SHP77 treated with DMSO at 0.1 percent for 48 hours (cell line): ENCODE measurements around the gene MLN.
A peak's percentile ranks its signal among the peaks of the same experiment; 100 is the strongest.

Experiments
- DNase-seq: peaks from one replicate; lab custom pipeline; 2025; lab: John Stamatoyannopoulos, UW

The MLN gene

DNA sequence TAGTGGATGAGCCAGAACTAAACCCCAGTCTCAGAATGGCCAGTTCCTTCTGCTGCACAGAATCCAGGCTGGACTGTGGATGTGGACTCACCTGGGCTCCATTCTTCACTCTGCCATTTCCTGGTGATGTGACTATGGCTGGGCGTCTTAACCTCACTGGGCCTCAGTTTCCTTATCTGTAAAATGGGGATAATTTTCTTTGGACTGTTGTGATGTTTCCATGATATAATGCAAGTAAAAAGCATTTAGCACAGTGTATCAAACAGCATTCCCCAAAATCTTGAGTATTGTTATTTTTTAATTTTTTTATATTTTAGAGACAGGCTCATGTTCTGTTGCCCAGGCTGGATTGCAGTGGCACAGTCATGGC, 51.2 kb downstream of the MLN start:
- DNase-seq, result no peak

DNA sequence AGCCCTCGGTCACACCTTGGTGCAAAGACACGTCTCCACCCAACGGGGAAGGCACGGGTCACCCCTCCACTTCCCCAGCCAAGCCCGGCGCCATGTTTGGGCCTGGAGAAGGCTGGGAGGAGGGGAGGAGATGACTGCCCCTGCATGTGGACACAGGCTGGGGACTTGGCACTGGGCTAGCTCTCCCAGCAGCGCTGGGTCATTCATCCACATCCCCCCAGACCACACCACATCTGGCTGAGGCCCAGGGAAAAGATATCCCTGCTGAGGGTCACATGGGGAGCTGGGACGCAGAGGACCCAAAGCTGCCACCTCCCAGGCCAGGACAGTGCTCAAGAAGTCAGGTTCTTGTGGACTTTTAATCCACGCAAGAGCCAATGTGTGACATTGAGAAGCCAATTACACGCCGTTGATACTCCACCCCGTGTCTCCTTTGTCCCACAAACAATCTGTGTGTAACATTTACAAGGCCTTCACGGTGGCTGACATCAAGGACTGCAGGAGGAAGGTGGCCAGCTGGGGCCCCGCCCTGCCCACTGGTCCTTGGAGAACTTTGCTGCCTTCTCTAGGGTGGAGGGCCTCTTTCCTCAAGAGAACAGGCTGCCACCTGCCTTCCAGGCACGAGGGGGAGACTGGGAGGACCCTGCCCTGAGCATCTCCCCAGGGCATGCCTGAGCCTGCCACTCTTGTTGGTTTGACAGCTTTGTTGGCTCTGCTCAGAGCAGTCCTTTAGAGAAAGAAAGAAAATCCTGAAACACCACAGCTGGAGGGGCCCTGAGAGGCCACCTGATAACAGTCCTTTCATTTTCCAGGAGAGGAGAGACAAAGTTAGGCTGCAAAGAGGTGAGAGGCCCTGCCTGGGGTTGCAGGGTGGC, 51.8 kb downstream of the MLN start:
- peak; percentile 61 for DNase-seq

DNA sequence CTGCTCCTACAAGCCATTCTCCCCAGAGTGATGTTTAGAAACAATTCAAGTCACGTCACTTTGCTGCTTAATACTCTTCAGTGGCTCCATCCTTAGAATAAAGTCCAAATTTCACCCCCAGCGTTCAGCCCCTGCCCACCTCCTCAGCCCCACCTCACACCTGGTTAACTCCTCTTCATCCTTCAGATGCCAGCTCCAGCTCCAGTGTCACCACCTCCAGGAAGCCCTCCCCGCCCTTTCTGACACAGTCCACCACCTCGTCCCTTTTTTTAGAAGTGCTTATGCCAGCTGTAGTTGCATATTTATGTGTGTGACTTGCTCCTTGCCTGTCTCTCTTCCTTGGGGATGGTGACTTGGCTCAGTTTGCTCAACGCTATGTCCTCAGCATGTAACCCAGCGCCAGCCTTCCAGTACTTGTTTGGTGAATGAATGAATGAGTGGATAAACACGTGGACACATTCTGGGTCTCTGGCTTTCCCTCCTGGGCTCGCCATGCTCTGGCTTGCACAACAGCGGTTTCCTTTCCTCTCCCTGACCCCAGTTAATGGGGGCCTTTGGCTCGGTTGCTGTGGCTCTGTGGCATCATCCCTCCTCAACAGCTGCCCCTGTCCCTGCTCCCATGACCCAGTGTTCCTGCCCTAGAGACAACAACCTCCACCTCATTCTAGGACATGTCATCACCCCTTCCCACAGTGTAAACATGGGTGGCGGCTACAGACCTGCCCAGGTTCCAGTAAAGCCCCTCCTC, 53.4 kb downstream of the MLN start:
- DNase-seq, result no peak

DNA sequence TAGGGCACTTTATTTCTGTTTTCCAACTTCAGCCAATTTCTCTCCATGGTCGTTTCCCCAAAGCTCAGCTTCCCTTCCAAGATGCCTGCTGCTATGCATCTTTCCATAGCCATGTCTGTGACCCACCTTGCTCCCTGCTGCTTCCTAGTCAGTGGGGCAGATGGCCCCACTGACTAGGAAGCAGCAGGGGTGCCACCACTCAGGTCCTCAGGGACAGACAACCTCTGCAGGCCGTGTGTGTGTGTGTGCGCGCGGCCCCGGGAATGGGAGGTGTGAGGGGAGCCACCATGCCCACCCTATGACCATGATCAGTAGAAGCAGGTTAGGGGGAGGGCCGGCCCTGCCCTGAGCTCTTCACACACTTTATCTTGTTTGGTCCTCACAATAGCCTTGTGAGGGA, 54.4 kb downstream of the MLN start:
- DNase-seq, result no peak

DNA sequence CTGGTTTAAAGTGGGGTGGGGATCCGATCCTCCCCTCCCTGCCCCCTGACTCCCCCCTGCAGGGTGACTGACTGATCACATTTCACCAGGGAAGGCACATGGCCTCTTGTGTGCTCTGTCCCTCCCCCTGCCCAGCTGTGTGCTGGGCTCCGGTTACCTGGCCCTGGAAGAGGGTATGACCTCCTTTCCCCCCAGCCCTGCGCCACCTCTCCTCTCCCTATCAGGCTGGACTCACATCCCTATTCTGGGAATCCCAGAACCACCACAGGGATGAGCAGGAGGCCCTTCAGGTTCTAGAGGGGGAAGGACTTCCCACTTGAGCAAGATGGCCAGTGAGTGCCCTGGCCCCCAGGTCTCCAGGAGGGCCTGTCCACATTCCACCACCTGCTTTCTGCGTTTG, 55.0 kb downstream of the MLN start:
- DNase-seq, result no peak

DNA sequence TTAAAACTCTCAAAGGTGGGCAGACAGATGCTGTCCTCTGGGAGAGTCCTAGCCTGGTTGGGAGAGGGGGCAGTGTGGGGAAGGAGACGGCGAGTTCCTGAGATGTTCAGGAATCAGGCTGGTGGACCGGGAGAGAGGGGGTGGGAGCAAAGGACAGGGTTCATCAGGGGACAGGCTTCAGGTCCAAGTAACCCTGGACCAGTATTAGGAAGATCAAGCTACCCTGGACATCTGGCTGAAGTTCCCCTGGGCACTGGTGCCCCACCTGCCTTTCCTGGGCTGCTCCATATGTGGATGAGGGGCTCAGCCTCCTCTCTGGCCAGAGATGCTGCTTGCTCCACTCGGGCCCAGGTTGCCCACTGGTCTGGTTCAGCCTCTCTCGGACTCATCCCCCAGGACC, 56.0 kb downstream of the MLN start:
- DNase-seq, result no peak

DNA sequence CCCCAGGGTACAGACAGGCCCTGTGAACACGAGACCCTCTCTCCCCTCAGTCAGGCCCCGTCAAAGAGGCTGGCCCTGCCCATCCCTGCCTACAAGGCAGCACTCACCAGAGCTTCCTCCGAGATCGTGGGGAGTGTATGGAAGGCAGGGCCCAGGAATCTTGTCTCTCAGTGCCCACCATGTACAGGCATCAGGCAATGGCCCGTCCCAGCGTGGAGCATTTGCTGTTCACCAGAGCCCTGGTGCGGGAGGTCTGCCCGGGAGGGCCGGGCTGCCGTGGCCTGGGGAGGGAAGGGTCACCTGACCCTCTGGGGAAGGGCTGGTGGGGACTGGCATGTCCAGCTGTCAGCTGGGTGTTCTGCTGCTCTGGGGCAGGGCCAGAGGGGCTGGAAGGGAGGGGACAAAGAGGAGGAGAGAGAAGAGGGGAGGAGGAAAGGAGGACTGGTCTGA, 57.1 kb downstream of the MLN start, which contains the start of gene IP6K3:
TSS of gene IP6K3 (minus strand) at position 255 of the 450 bp plus-strand sequence. CDS start 11,429 bp downstream, outside the sequence.
- no peak for DNase-seq

DNA sequence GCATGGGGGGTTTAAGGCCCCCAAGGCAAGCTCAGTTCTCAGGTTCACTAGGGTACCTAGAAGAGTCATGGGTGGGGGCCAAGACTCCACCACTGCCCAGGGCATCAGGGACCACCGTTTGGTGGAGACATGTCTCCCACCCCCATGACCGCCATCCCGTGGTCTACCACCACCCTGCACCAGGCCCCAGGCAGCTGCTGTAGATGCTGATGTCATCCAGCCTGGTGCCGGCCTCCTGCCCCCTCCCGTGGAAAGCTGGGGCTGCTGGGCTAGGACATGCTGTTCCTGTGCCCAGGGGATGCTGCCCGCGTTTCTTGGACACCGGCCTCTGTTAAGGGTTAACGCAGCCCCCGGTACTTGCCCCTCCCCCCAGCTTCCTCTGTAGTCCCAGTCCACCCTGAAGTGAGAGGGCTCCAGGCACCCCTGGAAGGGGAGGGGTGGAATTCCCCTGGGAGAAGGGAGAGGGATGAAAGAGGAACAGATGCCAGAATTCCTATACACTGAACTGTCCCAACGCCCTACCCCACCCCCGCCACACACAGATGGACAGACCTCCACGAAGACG, 57.7 kb downstream of the MLN start:
- no peak for DNase-seq

DNA sequence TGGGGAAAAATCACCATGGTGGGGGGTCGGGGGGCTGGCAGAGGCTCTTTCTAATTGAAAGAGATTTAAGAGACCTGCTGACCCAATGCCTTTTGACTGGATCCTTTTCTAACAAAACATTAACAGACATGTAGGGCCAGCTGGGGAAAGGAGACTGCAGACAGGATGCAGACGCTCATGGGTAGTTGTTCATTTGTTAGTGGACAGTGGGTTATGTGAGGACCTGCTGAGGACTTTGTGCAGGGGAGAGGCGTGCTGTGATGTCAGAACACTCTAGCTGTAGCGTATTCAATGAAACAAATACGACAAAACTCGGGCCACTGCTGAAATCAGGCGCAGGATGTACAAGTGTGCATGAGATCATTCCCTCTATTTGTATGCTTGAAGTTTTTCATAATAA, 58.3 kb downstream of the MLN start:
- no peak for DNase-seq

DNA sequence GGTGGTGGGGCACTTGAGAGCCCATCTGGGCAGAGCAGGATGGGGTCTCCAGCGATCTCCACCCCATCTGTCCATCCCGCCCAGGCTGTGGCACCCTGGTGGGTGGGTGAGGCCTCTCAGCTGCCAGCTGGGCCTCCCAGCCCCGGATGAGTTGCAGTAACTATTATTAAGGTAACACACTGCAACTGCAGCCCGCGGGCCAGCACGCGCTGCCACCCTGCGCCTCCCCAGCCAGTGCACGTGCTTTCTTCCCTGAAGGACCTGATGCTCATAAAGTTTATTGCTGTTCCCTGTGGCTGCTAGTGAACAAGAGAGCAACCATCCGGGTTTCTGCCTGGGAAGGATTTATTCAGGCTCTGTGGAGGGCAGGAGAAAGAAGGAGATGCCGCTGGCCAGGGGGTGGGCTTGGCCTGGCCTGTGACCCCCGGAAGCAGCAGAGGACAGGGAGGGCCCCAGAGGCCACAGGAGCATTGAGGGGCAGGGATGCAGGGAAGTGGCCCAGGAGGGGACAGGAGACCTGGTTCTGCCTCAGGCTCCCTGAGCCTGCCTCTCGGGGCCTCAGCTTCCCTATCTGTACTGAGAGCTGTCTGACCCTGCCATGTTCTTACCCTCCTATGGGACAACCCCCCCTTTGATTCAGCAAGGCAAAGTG, 58.8 kb downstream of the MLN start:
- DNase-seq, result no peak
